B cell (primary cell): ENCODE data around the gene IL23A. TPM values are rescaled to one million over a fixed set of nuclear protein-coding genes. Genes with fewer than 3 reads are reported as not detected.

ENCODE experiments used
- ATAC-seq: fragments of 200-7000 bp; cut with Tn5 transposase; one replicate; pipeline ENCODE4 v1.10.0; 2021; ENCODE audit warnings: low read depth, mild to moderate bottlenecking, moderate number of reproducible peaks, moderate library complexity
- CTCF ChIA-PET: fragments of 350-600 bp; sonication (Branson Sonifier 250); formaldehyde crosslinking; loops from one replicate; lab custom pipeline; 2021; ENCODE audit warnings: antibody characterized with exemption, inconsistent platforms; lab: Charles Lee
- POLR2A ChIA-PET: fragments of 350-600 bp; sonication (Branson Sonifier 250); formaldehyde crosslinking; loops from one replicate; lab custom pipeline; 2021; ENCODE audit warnings: antibody characterized with exemption; lab: Charles Lee
- DNase-seq: peaks from one replicate; pipeline ENCODE4 v3.0.0; 2013
- H2AFZ ChIP-seq: 2 replicates; pipeline ENCODE4 v1.6.1; 2012; ENCODE audit warnings: mild to moderate bottlenecking, low read depth, low read length; ENCODE audit not compliant: insufficient read depth, poor library complexity, severe bottlenecking
- H3K27ac ChIP-seq, 2 donors: 1 replicate in 1 of 2; 2 replicates in 1 of 2; pipeline ENCODE4 v1.5.1; 2012 to 2013; ENCODE audit warnings: low read length in 2 of 2, mild to moderate bottlenecking in 2 of 2, moderate library complexity in 1 of 2
- H3K27me3 ChIP-seq, 4 experiments: fragments of 200-600 bp in 1 of 4; sonication (generic) in 1 of 4; replicated peaks in 1 of 4; 1 replicate in 2 of 4; 2 replicates in 2 of 4; pipeline versions ENCODE4 v1.6.1 to v1.7.0; 2013 to 2016; ENCODE audit warnings: low read length in 3 of 4, mild to moderate bottlenecking in 2 of 4, mixed read lengths in 1 of 4, moderate library complexity in 1 of 4; ENCODE audit not compliant: insufficient read depth in 4 of 4, control insufficient read depth in 3 of 4; ENCODE audit errors: control extremely low read depth in 1 of 4
- H3K36me3 ChIP-seq, 2 experiments: replicated peaks in 1 of 2; 1 replicate in 1 of 2; 2 replicates in 1 of 2; pipeline versions ENCODE4 v1.6.1 to v1.7.1; 2013; ENCODE audit warnings: low read length in 1 of 2; ENCODE audit not compliant: insufficient read depth in 2 of 2, control insufficient read depth in 1 of 2; ENCODE audit errors: control extremely low read depth in 1 of 2, extremely low read depth in 1 of 2
- H3K4me1 ChIP-seq, 2 donors: fragments of 200-600 bp in 1 of 2; sonication (generic) in 1 of 2; 1 replicate in 1 of 2; 2 replicates in 1 of 2; pipeline versions ENCODE4 v1.5.1 to v1.6.1; 2013 to 2017; ENCODE audit warnings: low read length in 2 of 2; ENCODE audit not compliant: control insufficient read depth in 2 of 2, insufficient read depth in 2 of 2
- H3K4me2 ChIP-seq: replicated peaks from 2 replicates; pipeline ENCODE3; 2012; ENCODE audit warnings: mild to moderate bottlenecking, low read depth, low read length; ENCODE audit not compliant: poor library complexity, severe bottlenecking
- H3K4me3 ChIP-seq, 5 experiments: fragments of 200-600 bp in 1 of 5; sonication (generic) in 1 of 5; 1 replicate in 3 of 5; 2 replicates in 2 of 5; pipeline versions ENCODE4 v1.5.1 to v1.7.0; 2011 to 2016; ENCODE audit warnings: low read length in 4 of 5, mild to moderate bottlenecking in 4 of 5, low read depth in 2 of 5, control low read depth in 1 of 5, moderate library complexity in 1 of 5; ENCODE audit not compliant: insufficient read depth in 1 of 5; ENCODE audit errors: control extremely low read depth in 1 of 5, extremely low read depth in 1 of 5
- H3K79me2 ChIP-seq: fragments of 200-600 bp; sonication (generic); one replicate; pipeline ENCODE4 v1.6.0; 2016; ENCODE audit warnings: low read length; ENCODE audit not compliant: control insufficient read depth, insufficient read depth
- H3K9ac ChIP-seq: fragments of 200-600 bp; sonication (generic); 2 replicates; pipeline ENCODE4 v1.6.1; 2017; ENCODE audit warnings: mild to moderate bottlenecking, low read length, moderate library complexity
- H3K9me3 ChIP-seq, 3 donors: one replicate each; pipeline versions ENCODE4 v1.6.1 to v1.7.1; 2013; ENCODE audit warnings: low read length in 2 of 3; ENCODE audit not compliant: control insufficient read depth in 2 of 3, insufficient read depth in 1 of 3; ENCODE audit errors: control extremely low read depth in 1 of 3
- H4K20me1 ChIP-seq: 2 replicates; pipeline ENCODE4 v1.6.0; 2012; ENCODE audit warnings: mild to moderate bottlenecking, low read length; ENCODE audit not compliant: insufficient read depth, control insufficient read depth, poor library complexity, severe bottlenecking
- H3K27ac Mint-ChIP-seq: one replicate; pipeline ENCODE4 v1.8.0; 2021; ENCODE audit warnings: mixed read lengths
- H3K27me3 Mint-ChIP-seq: one replicate; pipeline ENCODE4 v1.8.0; 2021; ENCODE audit warnings: mixed read lengths
- H3K4me1 Mint-ChIP-seq: one replicate; pipeline ENCODE4 v1.8.0; 2021; ENCODE audit warnings: mixed read lengths
- H3K4me3 Mint-ChIP-seq: one replicate; pipeline ENCODE4 v1.8.0; 2021; ENCODE audit warnings: mixed read lengths
- H3K9me3 Mint-ChIP-seq: one replicate; pipeline ENCODE4 v1.8.0; 2022; ENCODE audit warnings: mixed read lengths; ENCODE audit not compliant: insufficient read depth
- CTCF ChIP-seq: fragments of 200-600 bp; IDR thresholded peaks from one replicate; pipeline ENCODE4 v1.8.0; 2022; ENCODE audit warnings: antibody characterized with exemption, mild to moderate bottlenecking
- EZH2 ChIP-seq: IDR thresholded peaks from 2 replicates; pipeline ENCODE4 v1.6.1; 2012; ENCODE audit warnings: borderline replicate concordance, low read depth, mild to moderate bottlenecking, moderate library complexity, low read length; ENCODE audit not compliant: insufficient read depth, poor library complexity, severe bottlenecking
- WGBS: methylation state at CpG from one replicate; pipeline ENCODE4 v1.1.5; 2013; ENCODE audit warnings: missing lambda C conversion rate; ENCODE audit not compliant: insufficient coverage; 5-methylcytosine and 5-hydroxymethylcytosine counted together
- intact Hi-C: fragments of 100-400 bp; cut with micrococcal nuclease; formaldehyde crosslinking; loops from one replicate; pipeline ENCODE4 v1.10.0; 2022
- polyA plus RNA-seq: library from polyadenylated mRNA; depleted of rRNA; stranded (reverse); fragments of >200 nt; gene quantifications from 2 replicates; pipeline ENCODE4 v1.2.3, GENCODE V29; 2012
- total RNA-seq, 2 donors: library from RNA; stranded (reverse); fragments of 120-200 nt in 1 of 2; gene quantifications; 1 replicate in 1 of 2; 2 replicates in 1 of 2; pipeline versions ENCODE4 v1.2.3 to v1.2.4, GENCODE V29; 2013 to 2022

The IL23A gene
- total and polyA plus RNA-seq, 2 donors (not counting 1 experiment from before 2014, with no cell fraction given), result 20.5 to 32.6 TPM

GRCh38 chr12:56293795-56294194, 44.9 kb upstream of the IL23A start:
- POLR2A ChIA-PET, result no interaction called here
- TF ChIP-seq EZH2 (no peak), CTCF (no peak)
- CTCF ChIA-PET, result interaction anchor here (0.6 kb wide), 1 partner anchor 83 kb away, joined by 4 read pairs; no protein-coding TSS in a partner anchor

GRCh38 chr12:56296295-56296694, 42.4 kb upstream of the IL23A start:
- no peak for TF ChIP-seq CTCF
- TF ChIP-seq EZH2, result no peak
- ChIA-PET POLR2A (interaction anchor here (0.7 kb wide), 1 partner anchor 566 kb away, joined by 11 read pairs; no protein-coding TSS in a partner anchor), CTCF (interaction anchor here (1.8 kb wide), 1 partner anchor 177 kb away, joined by 6 read pairs; no protein-coding TSS in a partner anchor)
- Mint-ChIP-seq H3K9me3 (no peaks in the 10 kb centered on the region), H3K4me3 (peak overlapping the region; percentile 3), H3K27me3 (no peaks in the 10 kb centered on the region), H3K27ac (peak overlapping the region; percentile 44), H3K4me1 (peaks cover 54% of the 10 kb centered on the region)
- Histone ChIP-seq H3K9me3 (no peaks in the 10 kb centered on the region), H3K36me3 (peaks cover 0 to 14% of the 10 kb centered on the region in 2 experiments), H4K20me1 (peaks cover 50% of the 10 kb centered on the region), H2AFZ (no peak overlapping the region), H3K4me1 (peaks cover 40 to 47% of the 10 kb centered on the region in 2 donors), H3K4me3 (no peak overlapping the region), H3K4me2 (peak overlapping the region; percentile 31), H3K27me3 (no peaks in the 10 kb centered on the region), H3K9ac (peak overlapping the region; percentile 14), H3K79me2 (peaks cover 90% of the 10 kb centered on the region), H3K27ac (peak overlapping the region; percentile 8 to 55)
- DNase-seq, result peak; percentile 31
- intact Hi-C loops, result no loop called here
- no peak for ATAC-seq
- WGBS, result 11% methylated on average over 3 of the region's 5 CpGs

More at GRCh38 chr12:56293795-56294194, 44.9 kb upstream of the IL23A start:
- H2AFZ ChIP-seq, result no peak overlapping the region
- H3K4me3 ChIP-seq, result no peak overlapping the region
- intact Hi-C loops, result no loop called here
- no peaks in the 10 kb centered on the region for H3K27me3 ChIP-seq
- no peak for DNase-seq
- ATAC-seq, result no peak
- WGBS, result 97% methylated on average over 4 of the region's 5 CpGs
- Mint-ChIP-seq H3K27ac (no peak overlapping the region), H3K4me1 (peaks cover 36% of the 10 kb centered on the region), H3K27me3 (no peaks in the 10 kb centered on the region), H3K4me3 (no peak overlapping the region), H3K9me3 (no peaks in the 10 kb centered on the region)
- H3K36me3 ChIP-seq, result peaks cover 5 to 29% of the 10 kb centered on the region in 2 experiments
- H4K20me1 ChIP-seq, result peaks cover 50% of the 10 kb centered on the region
- peaks cover 100% of the 10 kb centered on the region for H3K79me2 ChIP-seq
- no peaks in the 10 kb centered on the region for H3K9me3 ChIP-seq
- H3K4me1 ChIP-seq, result peaks cover 27 to 33% of the 10 kb centered on the region in 2 donors
- H3K27ac ChIP-seq, result no peak overlapping the region
- no peak overlapping the region for H3K4me2 ChIP-seq
- no peak overlapping the region for H3K9ac ChIP-seq
